Measurements from ENCODE around the gene TMEM132C.
"Not testable (repeated sequence)": the region's sequence is repeated elsewhere in the genome, so short reads cannot be mapped to it uniquely, and the experiment has no call there.

The TMEM132C gene

GRCh38 chr12:128595609-128596008, 328.6 kb downstream of the TMEM132C start:
- POLR2A ChIA-PET, result no interaction called here
- DNase-seq (ENCODE audit: low read depth, low spot score), result no peak
- TF ChIP-seq, protein P1, sequence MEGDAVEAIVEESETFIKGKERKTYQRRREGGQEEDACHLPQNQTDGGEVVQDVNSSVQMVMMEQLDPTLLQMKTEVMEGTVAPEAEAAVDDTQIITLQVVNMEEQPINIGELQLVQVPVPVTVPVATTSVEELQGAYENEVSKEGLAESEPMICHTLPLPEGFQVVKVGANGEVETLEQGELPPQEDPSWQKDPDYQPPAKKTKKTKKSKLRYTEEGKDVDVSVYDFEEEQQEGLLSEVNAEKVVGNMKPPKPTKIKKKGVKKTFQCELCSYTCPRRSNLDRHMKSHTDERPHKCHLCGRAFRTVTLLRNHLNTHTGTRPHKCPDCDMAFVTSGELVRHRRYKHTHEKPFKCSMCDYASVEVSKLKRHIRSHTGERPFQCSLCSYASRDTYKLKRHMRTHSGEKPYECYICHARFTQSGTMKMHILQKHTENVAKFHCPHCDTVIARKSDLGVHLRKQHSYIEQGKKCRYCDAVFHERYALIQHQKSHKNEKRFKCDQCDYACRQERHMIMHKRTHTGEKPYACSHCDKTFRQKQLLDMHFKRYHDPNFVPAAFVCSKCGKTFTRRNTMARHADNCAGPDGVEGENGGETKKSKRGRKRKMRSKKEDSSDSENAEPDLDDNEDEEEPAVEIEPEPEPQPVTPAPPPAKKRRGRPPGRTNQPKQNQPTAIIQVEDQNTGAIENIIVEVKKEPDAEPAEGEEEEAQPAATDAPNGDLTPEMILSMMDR (IDR thresholded peaks at IDR 0.05; ENCODE audit: insufficient read depth, low read length, missing control alignments), result no peak
- CTCF ChIA-PET, result no interaction called here
- no peak overlapping the region for H3K4me3 ChIP-seq (ENCODE audit: low read depth, low read length)

GRCh38 chr12:128600886-128601285, 333.9 kb downstream of the TMEM132C start:
- no peak overlapping the region for H3K4me3 ChIP-seq (ENCODE audit: low read depth, low read length)
- CTCF ChIA-PET, result no interaction called here
- POLR2A ChIA-PET, result no interaction called here
- DNase-seq (ENCODE audit: low read depth, low spot score), result no peak
- TF ChIP-seq, protein P1 (IDR thresholded peaks at IDR 0.05; ENCODE audit: insufficient read depth, low read length, missing control alignments), result no peak

DNA sequence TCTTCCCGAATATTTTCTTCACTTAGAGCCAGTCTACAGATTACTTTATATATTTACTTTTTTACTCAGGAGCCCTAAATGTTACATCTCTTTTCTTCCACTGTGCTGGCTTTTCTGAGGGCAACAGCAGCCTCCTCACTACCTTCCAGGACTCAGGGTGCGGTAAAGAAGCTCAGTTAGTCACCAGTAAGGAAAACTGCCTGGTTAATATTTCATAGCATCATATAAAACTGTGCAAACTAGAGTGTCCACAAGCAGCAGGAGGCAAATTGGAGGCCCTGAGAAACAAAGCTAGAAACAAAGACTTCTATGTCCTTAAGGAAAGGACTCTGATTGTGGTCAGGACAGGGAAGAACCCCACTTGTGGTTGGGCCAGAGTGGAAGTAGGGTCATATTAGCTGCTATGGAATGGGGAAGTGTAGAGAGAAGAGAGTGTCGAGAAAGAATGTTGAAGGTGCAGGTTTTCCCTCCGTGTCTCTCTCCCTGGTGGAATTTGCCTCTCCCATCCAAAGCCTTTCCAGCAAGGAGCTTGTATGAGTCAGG, 336.7 kb downstream of the TMEM132C start:
- ChIA-PET CTCF (no interaction called here), POLR2A (no interaction called here)
- H3K4me3 ChIP-seq (ENCODE audit: low read depth, low read length), result no peak overlapping the region
- no peak for DNase-seq (ENCODE audit: low read depth, low spot score)
- TF ChIP-seq, protein P1 (IDR thresholded peaks at IDR 0.05; ENCODE audit: insufficient read depth, low read length, missing control alignments), result no peak

- CTCF ChIA-PET; DNase-seq (ENCODE audit: low read depth, low spot score); H3K4me3 ChIP-seq (ENCODE audit: low read depth, low read length); POLR2A ChIA-PET: not testable (repeated sequence)
These were observed 337.2 kb downstream of the TMEM132C start for GRCh38 chr12:128604219-128604618.

DNA sequence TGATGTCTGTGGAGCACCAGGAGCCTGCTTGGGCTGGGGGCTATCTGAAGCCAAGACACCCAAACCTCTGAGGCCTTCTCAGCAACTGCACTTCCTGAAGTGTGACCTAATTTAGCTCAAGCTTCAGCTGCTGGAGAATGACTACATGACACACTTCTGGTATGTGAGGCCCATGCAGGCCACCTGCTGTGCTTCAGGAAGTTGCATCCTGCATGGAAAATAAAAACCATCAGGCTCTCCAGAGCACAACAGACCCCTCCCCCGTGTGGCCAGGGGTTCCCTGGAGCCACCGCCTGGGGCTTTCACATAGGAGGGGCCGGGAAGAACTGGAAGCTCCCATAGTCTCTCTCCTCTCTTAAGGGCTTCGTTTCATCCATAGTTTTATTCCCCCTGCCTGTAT, 339.1 kb downstream of the TMEM132C start:
- ChIA-PET POLR2A (no interaction called here), CTCF (no interaction called here)
- no peak overlapping the region for H3K4me3 ChIP-seq (ENCODE audit: low read depth, low read length)
- TF ChIP-seq, protein P1 (IDR thresholded peaks at IDR 0.05; ENCODE audit: insufficient read depth, low read length, missing control alignments), result no peak
- no peak for DNase-seq (ENCODE audit: low read depth, low spot score)

DNA sequence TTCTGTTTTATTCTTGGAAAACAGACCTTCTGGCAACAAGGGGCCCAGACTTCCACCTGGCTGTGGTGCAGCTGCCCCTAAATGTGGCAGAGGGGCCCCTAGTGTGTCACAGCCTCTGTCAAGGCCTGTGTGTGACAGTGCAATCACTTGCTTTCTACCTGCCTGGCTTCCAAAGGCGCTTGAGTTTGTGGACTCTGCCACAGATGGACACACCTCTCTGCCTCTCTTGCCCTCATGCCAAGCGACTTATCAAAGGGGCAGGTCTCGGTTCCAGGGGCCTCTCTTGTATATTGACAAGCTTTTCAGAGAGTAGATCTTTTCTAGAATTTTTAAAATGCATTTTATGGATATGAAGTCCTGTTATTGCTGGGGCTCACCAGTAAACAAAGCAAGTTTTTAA, 339.6 kb downstream of the TMEM132C start:
- no peak overlapping the region for H3K4me3 ChIP-seq (ENCODE audit: low read depth, low read length)
- POLR2A ChIA-PET, result no interaction called here
- DNase-seq (ENCODE audit: low read depth, low spot score), result no peak
- TF ChIP-seq, protein P1 (IDR thresholded peaks at IDR 0.05; ENCODE audit: insufficient read depth, low read length, missing control alignments), result no peak
- CTCF ChIA-PET, result no interaction called here

- TF ChIP-seq, protein P1 (IDR thresholded peaks at IDR 0.05; ENCODE audit: insufficient read depth, low read length, missing control alignments), result no peak
- POLR2A ChIA-PET, result no interaction called here
- CTCF ChIA-PET, result no interaction called here
- no peak overlapping the region for H3K4me3 ChIP-seq (ENCODE audit: low read depth, low read length)
- DNase-seq (ENCODE audit: low read depth, low spot score), result no peak
These were observed 340.0 kb downstream of the TMEM132C start for GRCh38 chr12:128606970-128607369.
